ENCODE results near the gene CSTF3.

DNA sequence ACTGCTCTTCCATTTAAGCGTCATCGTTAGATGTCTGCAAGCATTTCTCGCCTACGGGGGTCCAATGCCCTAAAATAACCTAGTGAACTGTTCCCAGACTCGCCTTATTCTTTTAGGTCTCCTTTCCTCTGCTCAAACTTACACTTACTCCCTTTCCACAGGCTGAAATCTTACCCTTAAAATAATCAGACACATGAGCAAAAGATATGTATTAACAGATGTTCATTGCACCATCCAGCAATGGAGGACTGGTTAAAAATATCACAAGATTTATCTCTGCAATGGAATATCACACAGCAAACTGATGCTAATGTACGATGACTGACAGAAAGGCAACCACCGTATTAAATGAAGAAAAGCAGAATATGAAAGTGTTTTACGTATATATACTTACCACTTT is 1.6 kb upstream of the CSTF3 start:
- TF ChIP-seq, protein P1, sequence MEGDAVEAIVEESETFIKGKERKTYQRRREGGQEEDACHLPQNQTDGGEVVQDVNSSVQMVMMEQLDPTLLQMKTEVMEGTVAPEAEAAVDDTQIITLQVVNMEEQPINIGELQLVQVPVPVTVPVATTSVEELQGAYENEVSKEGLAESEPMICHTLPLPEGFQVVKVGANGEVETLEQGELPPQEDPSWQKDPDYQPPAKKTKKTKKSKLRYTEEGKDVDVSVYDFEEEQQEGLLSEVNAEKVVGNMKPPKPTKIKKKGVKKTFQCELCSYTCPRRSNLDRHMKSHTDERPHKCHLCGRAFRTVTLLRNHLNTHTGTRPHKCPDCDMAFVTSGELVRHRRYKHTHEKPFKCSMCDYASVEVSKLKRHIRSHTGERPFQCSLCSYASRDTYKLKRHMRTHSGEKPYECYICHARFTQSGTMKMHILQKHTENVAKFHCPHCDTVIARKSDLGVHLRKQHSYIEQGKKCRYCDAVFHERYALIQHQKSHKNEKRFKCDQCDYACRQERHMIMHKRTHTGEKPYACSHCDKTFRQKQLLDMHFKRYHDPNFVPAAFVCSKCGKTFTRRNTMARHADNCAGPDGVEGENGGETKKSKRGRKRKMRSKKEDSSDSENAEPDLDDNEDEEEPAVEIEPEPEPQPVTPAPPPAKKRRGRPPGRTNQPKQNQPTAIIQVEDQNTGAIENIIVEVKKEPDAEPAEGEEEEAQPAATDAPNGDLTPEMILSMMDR (IDR thresholded peaks at IDR 0.05; ENCODE audit: low read depth, low read length, poor library complexity, severe bottlenecking), result no peak
- no peak for TF ChIP-seq EZH2phosphoT487 (IDR thresholded peaks at IDR 0.05; ENCODE audit: borderline replicate concordance, low read length)

All from DOHH2 (cell line).